SK-N-MC (cell line): ENCODE data around the gene STX8.

ENCODE experiments used
- EZH2 ChIP-seq: fragments of 200-600 bp; sonication (generic); IDR thresholded peaks from one replicate; pipeline ENCODE4 v1.6.1; 2017; ENCODE audit warnings: antibody characterized with exemption
- FOXP2 ChIP-seq: optimal IDR thresholded peaks from 2 replicates; pipeline ENCODE3; 2011; ENCODE audit warnings: mild to moderate bottlenecking, moderate library complexity; ENCODE audit not compliant: insufficient read depth; ENCODE audit errors: extremely low read length, control extremely low read depth
- POLR2AphosphoS5 ChIP-seq: IDR thresholded peaks from 2 replicates; pipeline ENCODE4 v1.6.1; 2012; ENCODE audit warnings: mild to moderate bottlenecking, low read depth, low read length, borderline replicate concordance

DNA sequence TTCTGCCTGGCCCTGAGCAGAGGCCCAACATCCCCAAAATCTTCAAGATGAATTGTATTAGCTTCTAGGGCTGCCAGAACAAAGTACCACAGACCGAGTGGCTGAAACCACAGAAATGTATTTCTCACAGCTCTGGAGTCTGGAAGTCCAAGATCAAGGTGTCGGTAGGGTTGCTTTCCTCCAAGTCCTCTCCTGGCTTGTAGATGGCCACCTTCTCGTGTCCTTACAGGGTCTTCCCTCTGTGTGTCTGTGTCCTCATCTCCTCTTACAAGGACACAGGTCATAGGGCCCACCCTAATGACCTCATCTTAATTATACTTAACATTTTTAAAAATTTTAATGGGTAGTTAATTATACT is 338.6 kb downstream of the STX8 start:
- no peak for TF ChIP-seq POLR2AphosphoS5
- no peak for TF ChIP-seq EZH2
- no peak for TF ChIP-seq FOXP2
